Esophagus (tissue), 2 donors: Measurements from ENCODE around the gene TSKS. TPM values are rescaled to one million over a fixed set of nuclear protein-coding genes. Genes with fewer than 3 reads are reported as not detected.
A peak's percentile ranks its signal among the peaks of the same experiment; 100 is the strongest.
"Not testable (repeated sequence)": the region's sequence is repeated elsewhere in the genome, so short reads cannot be mapped to it uniquely, and the experiment has no call there.

Experiments
- H3K27ac ChIP-seq, 2 donors: one replicate each; pipeline ENCODE4 v1.5.1; 2013; ENCODE audit warnings: low read depth in 2 of 2, mild to moderate bottlenecking in 2 of 2, inconsistent platforms in 1 of 2, low read length in 1 of 2, moderate library complexity in 1 of 2
- H3K27me3 ChIP-seq, 2 donors: one replicate each; pipeline ENCODE4 v1.6.1; 2013; ENCODE audit warnings: low read length in 2 of 2, control low read depth in 1 of 2, mild to moderate bottlenecking in 1 of 2; ENCODE audit not compliant: insufficient read depth in 2 of 2, control insufficient read depth in 1 of 2
- H3K36me3 ChIP-seq, 2 donors: one replicate each; pipeline ENCODE4 v1.6.1; 2013; ENCODE audit warnings: low read length in 1 of 2; ENCODE audit not compliant: control insufficient read depth in 2 of 2, insufficient read depth in 2 of 2
- H3K4me1 ChIP-seq, 2 donors: one replicate each; pipeline ENCODE4 v1.6.1; 2013; ENCODE audit warnings: low read length in 1 of 2; ENCODE audit not compliant: control insufficient read depth in 2 of 2, insufficient read depth in 2 of 2
- H3K4me3 ChIP-seq, 2 donors: one replicate each; pipeline ENCODE4 v1.5.1; 2013; ENCODE audit warnings: low read length in 2 of 2, mild to moderate bottlenecking in 2 of 2, low read depth in 1 of 2, moderate library complexity in 1 of 2
- H3K9me3 ChIP-seq, 2 donors: one replicate each; pipeline ENCODE4 v1.6.1; 2013; ENCODE audit warnings: mild to moderate bottlenecking in 2 of 2, low read depth in 1 of 2, low read length in 1 of 2, moderate library complexity in 1 of 2; ENCODE audit not compliant: control insufficient read depth in 2 of 2, insufficient read depth in 1 of 2
- WGBS, 2 donors: extraction: QIAGEN DNeasy Blood & Tissue Kit; methylation state at CpG; one replicate each; pipeline ENCODE4 v1.1.7; 2013; 5-methylcytosine and 5-hydroxymethylcytosine counted together
- polyA plus RNA-seq, 2 donors: library from polyadenylated mRNA; stranded (reverse); fragments of 200-250 nt; gene quantifications; one replicate each; pipeline ENCODE4 v1.2.3, GENCODE V29; 2013
- donor health status: healthy with polysubstance abuse.
- donor health status: Bipolar disorder and iron deficiency.

Gene TSKS
- polyA plus RNA-seq, 2 donors, result 0.06 to 0.55 TPM

DNA sequence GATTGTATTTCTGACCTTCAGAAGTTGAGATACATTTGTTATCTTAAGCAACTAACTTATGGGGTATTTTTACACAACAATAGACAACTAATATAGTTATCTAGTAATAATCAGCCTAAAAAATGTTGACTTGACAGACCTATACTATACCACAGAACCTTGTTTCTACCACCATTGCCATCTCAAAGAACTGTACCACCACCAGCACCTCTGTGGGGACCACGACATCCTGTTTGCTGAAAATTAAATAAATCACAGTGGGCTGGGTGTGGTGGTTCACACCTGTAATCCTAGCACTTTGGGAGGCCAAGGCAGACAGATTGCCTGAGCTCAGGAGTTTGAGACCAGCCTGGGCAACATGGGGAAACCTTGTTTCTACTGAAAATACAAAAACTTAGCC is 24.0 kb downstream of the TSKS start:
- Histone ChIP-seq H3K27me3 (no peaks in the 10 kb centered on the region), H3K27ac (no peak overlapping the region), H3K36me3 (no peaks in the 10 kb centered on the region), H3K9me3 (no peaks in the 10 kb centered on the region), H3K4me3 (no peak overlapping the region), H3K4me1 (peaks cover 0 to 4% of the 10 kb centered on the region in 2 donors)
- 58 to 80% methylated on average over 1 of the region's 1 CpG for WGBS, 2 donors

DNA sequence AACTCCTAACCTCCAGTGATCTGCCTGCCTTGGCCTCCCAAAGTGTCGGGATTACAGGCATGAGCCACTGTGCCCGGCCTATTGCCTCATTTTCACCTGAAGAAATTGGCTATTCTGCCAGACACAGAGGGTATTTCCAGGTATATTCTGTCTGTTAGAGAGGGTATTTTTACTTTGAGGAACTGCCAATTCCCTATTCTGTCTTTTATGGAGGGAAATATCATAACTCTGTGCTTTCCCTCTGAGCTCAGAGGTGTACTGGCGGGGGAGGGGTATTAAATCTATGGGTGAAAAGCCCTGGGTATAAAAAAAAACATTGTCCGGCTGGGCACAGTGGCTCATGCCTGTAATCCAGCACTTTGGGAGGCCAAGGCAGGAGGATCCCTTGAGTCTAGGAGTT is 24.8 kb downstream of the TSKS start:
- no peak overlapping the region for H3K4me3 ChIP-seq
- H3K4me1 ChIP-seq, result peaks cover 0 to 4% of the 10 kb centered on the region in 2 donors
- H3K27me3 ChIP-seq, result no peaks in the 10 kb centered on the region
- no peaks in the 10 kb centered on the region for H3K9me3 ChIP-seq
- H3K27ac ChIP-seq, result no peak overlapping the region
- 58 to 65% methylated on average over 4 of the region's 4 CpGs for WGBS, 2 donors
- no peaks in the 10 kb centered on the region for H3K36me3 ChIP-seq

DNA sequence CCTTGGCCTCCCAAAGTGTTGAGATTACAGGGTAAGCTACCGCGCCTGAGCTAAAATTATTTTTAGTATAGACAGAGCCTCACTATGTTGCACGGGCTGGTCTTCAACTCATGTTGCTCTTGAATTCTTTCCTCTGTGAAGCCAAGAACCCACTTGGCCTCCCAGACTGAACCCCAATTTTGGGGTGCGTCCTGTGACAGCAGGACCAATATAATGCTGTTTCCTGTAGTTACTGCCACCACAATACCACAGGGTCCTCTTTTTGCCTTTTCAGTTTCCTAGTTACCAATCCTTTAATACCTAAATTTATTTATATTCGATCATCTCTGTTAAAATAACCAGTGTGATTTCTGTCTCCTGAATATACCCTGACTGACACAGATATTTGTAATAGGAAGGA is 32.9 kb downstream of the TSKS start:
- 79 to 84% methylated on average over 5 of the region's 5 CpGs for WGBS, 2 donors
- Histone ChIP-seq H3K27ac (no peak overlapping the region), H3K9me3 (no peaks in the 10 kb centered on the region), H3K36me3 (no peaks in the 10 kb centered on the region), H3K27me3 (no peaks in the 10 kb centered on the region), H3K4me1 (no peaks in the 10 kb centered on the region), H3K4me3 (no peak overlapping the region)

DNA sequence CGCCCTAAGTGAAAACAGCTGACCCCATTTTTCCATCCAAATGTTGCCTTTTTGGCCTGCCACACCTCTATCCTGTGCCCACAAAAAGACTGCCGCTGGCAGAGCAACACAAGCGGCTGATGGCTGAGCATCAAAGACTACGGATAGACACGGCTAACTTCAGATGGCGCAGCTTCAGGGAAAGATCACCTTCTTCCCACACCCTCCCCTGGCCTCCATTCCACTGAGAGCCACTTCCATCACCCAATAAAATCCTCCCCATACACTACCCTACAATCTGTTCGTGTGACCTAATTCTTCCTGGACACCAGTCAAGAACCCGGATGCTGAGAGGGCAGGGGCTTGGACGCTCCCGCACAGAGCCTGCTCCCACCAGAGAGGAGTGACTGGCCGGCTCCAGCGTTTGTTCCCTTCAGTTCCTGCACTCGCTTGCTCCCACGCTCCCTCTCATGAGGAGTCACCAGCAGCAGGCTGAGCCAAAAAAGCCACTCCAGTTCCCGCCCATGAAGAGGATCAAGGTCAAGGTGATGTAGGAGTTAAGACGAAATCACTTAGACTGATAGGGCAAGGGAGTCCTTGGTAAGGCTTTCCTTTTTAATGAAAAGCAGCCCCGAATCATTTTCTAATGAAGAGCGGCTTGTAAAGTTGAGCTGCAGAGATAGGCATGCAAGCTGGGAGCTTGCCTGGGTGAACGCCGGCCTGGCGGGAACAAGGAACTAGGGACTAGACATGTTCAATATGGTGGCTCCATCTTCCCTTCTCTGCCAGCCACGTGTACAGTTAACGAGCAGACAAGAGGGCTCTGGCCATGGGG is 35.7 kb downstream of the TSKS start:
- no peaks in the 10 kb centered on the region for H3K9me3 ChIP-seq
- 59 to 72% methylated on average over 23 of the region's 23 CpGs for WGBS, 2 donors
- no peak overlapping the region for H3K27ac ChIP-seq
- H3K4me1 ChIP-seq, result no peaks in the 10 kb centered on the region
- H3K27me3 ChIP-seq, result no peaks in the 10 kb centered on the region
- no peak overlapping the region for H3K4me3 ChIP-seq
- H3K36me3 ChIP-seq, result no peaks in the 10 kb centered on the region

DNA sequence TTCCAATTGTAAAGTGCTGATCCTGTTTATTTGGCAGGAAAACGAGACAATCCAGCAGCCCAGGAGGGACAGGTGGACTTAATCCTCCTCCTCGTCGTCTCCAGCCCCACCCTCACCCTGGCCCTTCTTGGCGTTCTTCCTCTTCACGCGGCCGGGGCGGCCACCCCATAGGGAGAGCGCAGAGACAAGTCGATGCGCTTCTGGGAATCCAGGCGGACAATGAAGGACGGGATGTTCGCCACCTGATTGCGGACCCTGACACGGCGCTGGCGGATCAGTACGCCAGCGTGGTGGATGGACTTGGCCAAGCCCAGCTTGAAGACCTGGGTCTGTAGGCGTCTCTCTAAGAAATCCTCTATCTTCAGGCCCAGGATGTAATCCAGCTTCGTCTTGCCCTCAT is 43.7 kb downstream of the TSKS start:
- 70 to 77% methylated on average over 22 of the region's 22 CpGs for WGBS, 2 donors
- not testable (repeated sequence) for H3K9me3 ChIP-seq, H3K4me3 ChIP-seq, H3K4me1 ChIP-seq, H3K27ac ChIP-seq, H3K36me3 ChIP-seq, H3K27me3 ChIP-seq

DNA sequence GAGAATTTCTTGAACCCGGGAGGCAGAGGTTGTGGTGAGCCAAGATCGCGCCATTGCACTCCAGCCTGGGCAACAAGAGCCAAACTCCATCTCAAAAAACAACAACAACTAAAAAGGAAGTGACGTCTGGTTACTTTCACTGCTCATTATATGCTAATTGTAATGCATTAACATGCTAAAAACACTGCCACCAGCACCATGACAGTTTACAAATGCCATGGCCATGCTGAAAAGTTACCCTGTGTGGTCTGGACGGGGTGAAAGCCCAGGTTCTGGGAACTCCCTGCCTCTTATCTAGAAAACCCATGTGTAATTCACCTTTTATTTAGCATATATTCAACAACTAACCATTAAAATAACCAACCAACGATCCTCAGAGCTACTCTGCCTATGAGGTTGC is 44.1 kb downstream of the TSKS start:
- peaks cover 0 to 4% of the 10 kb centered on the region in 2 donors for H3K9me3 ChIP-seq
- no peak overlapping the region for H3K4me3 ChIP-seq
- H3K4me1 ChIP-seq, result no peaks in the 10 kb centered on the region
- H3K27ac ChIP-seq, result no peak overlapping the region
- WGBS, 2 donors, result 79 to 80% methylated on average over 6 of the region's 6 CpGs
- no peaks in the 10 kb centered on the region for H3K36me3 ChIP-seq
- no peaks in the 10 kb centered on the region for H3K27me3 ChIP-seq

DNA sequence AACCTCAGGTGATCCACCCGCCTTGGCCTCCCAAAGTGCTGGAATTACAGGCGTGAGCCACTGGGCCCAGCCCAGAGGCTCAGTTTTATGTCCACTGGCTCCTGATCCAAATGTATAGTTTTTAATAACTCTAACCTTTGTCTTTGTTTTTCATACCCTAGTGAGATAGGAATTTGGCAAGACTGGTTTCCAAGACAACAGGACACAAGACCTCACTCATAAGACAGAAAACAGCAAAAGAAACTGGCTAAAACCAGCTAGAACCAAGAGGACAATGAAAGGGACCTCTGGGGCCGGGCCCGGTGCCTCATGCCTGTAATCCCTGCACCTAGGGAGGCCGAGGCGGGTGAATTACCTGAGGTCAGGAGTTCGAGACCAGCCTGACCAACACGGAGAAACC is 44.6 kb downstream of the TSKS start:
- Histone ChIP-seq H3K4me1 (peaks cover 0 to 4% of the 10 kb centered on the region in 2 donors), H3K27ac (no peak overlapping the region), H3K4me3 (no peak overlapping the region), H3K36me3 (no peaks in the 10 kb centered on the region), H3K27me3 (no peaks in the 10 kb centered on the region), H3K9me3 (peaks cover 0 to 4% of the 10 kb centered on the region in 2 donors)
- WGBS, 2 donors, result 88 to 89% methylated on average over 8 of the region's 8 CpGs

DNA sequence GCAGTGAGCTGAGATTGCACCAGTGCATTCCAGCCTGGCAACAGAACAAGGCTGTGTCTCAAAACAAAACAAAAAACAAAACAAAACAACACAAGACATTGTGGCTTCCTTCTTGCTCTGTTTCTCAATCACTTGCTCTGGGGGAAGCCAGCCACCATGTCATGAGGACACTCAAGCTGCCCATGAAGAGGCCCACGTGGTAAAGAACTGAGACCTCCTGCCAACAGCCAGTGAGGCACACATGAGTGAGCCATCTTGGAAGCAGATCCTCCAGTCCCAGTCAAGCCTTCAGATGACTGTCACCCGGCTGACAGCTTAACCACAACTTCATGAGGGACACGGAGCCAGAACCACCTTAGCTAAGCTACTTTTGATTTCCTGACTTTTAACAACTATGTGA is 47.0 kb downstream of the TSKS start:
- Histone ChIP-seq H3K27ac (no peak overlapping the region), H3K4me1 (peaks cover 2 to 11% of the 10 kb centered on the region in 2 donors), H3K36me3 (no peaks in the 10 kb centered on the region), H3K4me3 (no peak overlapping the region), H3K9me3 (peaks cover 0 to 4% of the 10 kb centered on the region in 2 donors), H3K27me3 (no peaks in the 10 kb centered on the region)
- 66 to 70% methylated on average over 3 of the region's 3 CpGs for WGBS, 2 donors

DNA sequence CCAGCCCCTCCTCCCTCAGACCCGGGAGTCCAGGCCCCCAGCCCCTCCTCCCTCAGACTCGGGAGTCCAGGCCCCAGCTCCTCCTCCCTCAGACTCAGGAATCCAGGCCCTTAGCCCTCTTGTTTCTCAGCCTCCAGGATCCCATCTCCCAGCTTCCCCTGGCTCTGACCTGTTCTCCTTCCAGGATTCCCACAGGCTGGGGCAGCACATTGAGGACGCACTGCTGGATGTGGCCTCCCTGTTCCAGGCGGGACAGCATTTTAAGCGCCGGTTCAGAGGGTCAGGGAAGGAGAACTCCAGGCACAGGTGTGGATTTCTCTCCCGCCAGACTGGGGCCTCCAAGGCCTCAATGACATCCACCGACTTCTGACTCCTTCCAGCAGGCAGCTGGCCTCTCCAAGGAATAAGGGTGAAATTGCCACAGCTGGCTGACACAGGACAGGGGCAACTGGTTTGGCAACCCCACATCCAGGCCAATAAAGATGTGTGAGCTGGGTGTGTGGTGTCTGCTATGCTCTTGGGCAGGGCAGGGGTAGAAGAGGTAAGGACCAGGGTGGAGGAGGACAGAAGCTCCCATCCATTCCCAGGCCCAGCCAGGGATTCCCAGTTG is 49.8 kb downstream of the TSKS start:
- Histone ChIP-seq H3K9me3 (peaks cover 0 to 3% of the 10 kb centered on the region in 2 donors), H3K36me3 (no peaks in the 10 kb centered on the region), H3K4me1 (peaks cover 2 to 11% of the 10 kb centered on the region in 2 donors), H3K4me3 (peak overlapping the region in 1 of 2 donors; percentile 5), H3K27me3 (no peaks in the 10 kb centered on the region), H3K27ac (peak overlapping the region; percentile 78 to 81)
- 65 to 66% methylated on average over 8 of the region's 8 CpGs for WGBS, 2 donors
